Stimulated activated CD8-positive, alpha-beta memory T cell treated with anti-CD3 and anti-CD28 coated beads, Interleukin-2, amount 100 ng/mL, for 1 hour (primary cell): ENCODE data around the gene CLSTN2.

ENCODE experiments used
- DNase-seq, 2 donors: peaks; one replicate each; pipeline ENCODE4 v3.0.0-alpha.2; 2020; ENCODE audit warnings: low read depth in 2 of 2

CLSTN2 gene

GRCh38 chr3:140453750-140454149 is 518.8 kb downstream of the CLSTN2 start:
- DNase-seq = no peak

GRCh38 chr3:140455521-140456214 is 520.7 kb downstream of the CLSTN2 start:
- DNase-seq = no peak

GRCh38 chr3:140456974-140457373 is 522.0 kb downstream of the CLSTN2 start:
- DNase-seq = no peak

- no peak for DNase-seq
Observed at GRCh38 chr3:140459462-140459861, 524.5 kb downstream of the CLSTN2 start.

GRCh38 chr3:140461250-140461649 is 526.3 kb downstream of the CLSTN2 start:
- no peak for DNase-seq

- no peak for DNase-seq
Observed at GRCh38 chr3:140463355-140463754, 528.4 kb downstream of the CLSTN2 start.

GRCh38 chr3:140465988-140466387 is 531.0 kb downstream of the CLSTN2 start:
- no peak for DNase-seq

- no peak for DNase-seq
Observed at GRCh38 chr3:140466535-140466934, 531.5 kb downstream of the CLSTN2 start.

- no peak for DNase-seq
Observed at GRCh38 chr3:140467104-140467577, 532.2 kb downstream of the CLSTN2 start.

- DNase-seq = no peak
Observed at GRCh38 chr3:140467796-140468315, 532.9 kb downstream of the CLSTN2 start.

GRCh38 chr3:140468407-140468806 is 533.4 kb downstream of the CLSTN2 start:
- no peak for DNase-seq

GRCh38 chr3:140469491-140469890 is 534.5 kb downstream of the CLSTN2 start:
- no peak for DNase-seq

- DNase-seq = no peak
Observed at GRCh38 chr3:140470211-140470610, 535.2 kb downstream of the CLSTN2 start.

- DNase-seq = no peak
Observed at GRCh38 chr3:140470962-140471361, 536.0 kb downstream of the CLSTN2 start.

- DNase-seq = no peak
Observed at GRCh38 chr3:140472306-140473020, 537.5 kb downstream of the CLSTN2 start.

GRCh38 chr3:140487566-140487965 is 552.6 kb downstream of the CLSTN2 start:
- no peak for DNase-seq

- no peak for DNase-seq
Observed at GRCh38 chr3:140493271-140493670, 558.3 kb downstream of the CLSTN2 start.

GRCh38 chr3:140494970-140495369 is 560.0 kb downstream of the CLSTN2 start:
- DNase-seq = no peak

GRCh38 chr3:140497331-140497730 is 562.3 kb downstream of the CLSTN2 start:
- no peak for DNase-seq

- no peak for DNase-seq
Observed at GRCh38 chr3:140499114-140499757, 564.3 kb downstream of the CLSTN2 start.

- no peak for DNase-seq
Observed at GRCh38 chr3:140500473-140500872, 565.5 kb downstream of the CLSTN2 start.

- no peak for DNase-seq
Observed at GRCh38 chr3:140501061-140501769, 566.2 kb downstream of the CLSTN2 start.
